Gastroesophageal sphincter (tissue), 4 donors: Measurements from ENCODE around the gene DMRT1. TPM values are rescaled to one million over a fixed set of nuclear protein-coding genes. Genes with fewer than 3 reads are reported as not detected.

ENCODE experiments used
- ATAC-seq: fragments of 150-250 bp; one replicate; pipeline ENCODE4 v1.9.1; 2016; ENCODE audit warnings: mild to moderate bottlenecking, moderate library complexity
- H3K27ac ChIP-seq, 4 donors: fragments of 200-600 bp; sonication (generic) in 3 of 4; 1 replicate in 3 of 4; 2 replicates in 1 of 4; pipeline ENCODE4 v1.5.1; 2016 to 2019
- H3K27me3 ChIP-seq: fragments of 200-600 bp; sonication (generic); one replicate; pipeline ENCODE4 v1.5.1; 2019
- H3K36me3 ChIP-seq, 2 donors: fragments of 200-600 bp; sonication (generic); one replicate each; pipeline ENCODE4 v1.5.1; 2019; ENCODE audit warnings: control low read depth in 1 of 2
- H3K4me1 ChIP-seq, 3 donors: fragments of 200-600 bp; sonication (generic); 1 replicate in 2 of 3; 2 replicates in 1 of 3; pipeline ENCODE4 v1.5.1; 2016 to 2019; ENCODE audit warnings: control low read depth in 2 of 3
- H3K4me3 ChIP-seq, 2 donors: fragments of 200-600 bp; sonication (generic); one replicate each; pipeline ENCODE4 v1.5.1; 2019; ENCODE audit warnings: mild to moderate bottlenecking in 1 of 2, moderate library complexity in 1 of 2
- H3K9me3 ChIP-seq, 3 donors: fragments of 200-600 bp; sonication (generic); one replicate each; pipeline ENCODE4 v1.5.1; 2017 to 2019; ENCODE audit warnings: control low read depth in 2 of 3
- EP300 ChIP-seq: sonication (generic); formaldehyde crosslinking; IDR thresholded peaks from one replicate; pipeline ENCODE4 v1.6.1; 2017; ENCODE audit warnings: antibody characterized with exemption, mild to moderate bottlenecking
- POLR2A ChIP-seq, 2 donors: fragments of 450-650 bp; IDR thresholded peaks; one replicate each; pipeline ENCODE4 v1.6.1; 2017; ENCODE audit warnings: antibody characterized with exemption in 2 of 2, mild to moderate bottlenecking in 2 of 2, moderate library complexity in 1 of 2
- POLR2AphosphoS5 ChIP-seq: sonication (generic); formaldehyde crosslinking; IDR thresholded peaks from one replicate; pipeline ENCODE4 v1.6.1; 2017; ENCODE audit warnings: antibody characterized with exemption
- WGBS, 2 donors: methylation state at CpG; one replicate each; pipeline ENCODE4 v1.1.5; 2018; ENCODE audit warnings: low coverage in 1 of 2; 5-methylcytosine and 5-hydroxymethylcytosine counted together
- total RNA-seq, 4 donors: library from RNA; depleted of rRNA; stranded (reverse); fragments of >200 nt; gene quantifications; one replicate each; pipeline ENCODE4 v1.1.0, GENCODE V29; 2016
- TF ChIP-seq, protein P1 (sequence below), 4 experiments: fragments of 200-600 bp in 2 of 4; fragments of 450-650 bp in 2 of 4; sonication (generic) in 1 of 4; IDR thresholded peaks; one replicate each; pipeline ENCODE4 v1.5.1; 2017 to 2019; ENCODE audit warnings: antibody characterized with exemption in 4 of 4, mild to moderate bottlenecking in 2 of 4, moderate library complexity in 2 of 4

DMRT1 gene
- total RNA-seq, 4 donors from 2014 or later = not detected

DNA sequence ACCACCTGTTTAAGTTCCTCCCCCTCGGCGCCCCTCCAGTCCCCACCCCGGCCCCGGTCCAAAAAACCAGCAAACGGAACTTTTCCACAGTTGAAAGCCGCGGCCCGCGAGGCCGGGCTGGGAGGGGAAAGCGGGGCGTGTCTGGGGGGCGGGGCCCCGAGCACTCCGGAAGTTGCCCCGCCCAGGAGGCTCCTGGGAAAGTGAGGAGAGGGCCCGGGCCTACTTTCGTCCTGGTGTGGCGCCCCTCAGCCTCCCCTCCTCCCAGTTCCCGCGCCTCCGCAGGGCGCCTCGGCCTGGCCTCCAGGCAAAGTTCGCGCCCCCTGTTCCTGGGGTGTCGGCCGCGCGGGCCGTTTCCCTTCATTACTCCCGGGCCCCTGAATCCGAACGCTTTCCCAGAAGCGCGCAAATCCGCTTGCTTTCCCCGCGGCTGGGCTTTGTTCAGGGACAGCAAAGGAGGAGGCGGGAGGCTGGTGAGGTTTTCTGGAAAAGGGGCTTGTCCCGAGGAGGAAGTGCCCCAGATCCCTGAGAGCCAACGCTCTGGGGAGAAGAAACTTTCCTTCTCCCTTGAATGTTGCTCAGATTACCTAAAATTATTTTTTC is 130.5 kb downstream of the DMRT1 start:
- no peak for TF ChIP-seq POLR2AphosphoS5
- no peak for TF ChIP-seq EP300
- TF ChIP-seq, protein P1, sequence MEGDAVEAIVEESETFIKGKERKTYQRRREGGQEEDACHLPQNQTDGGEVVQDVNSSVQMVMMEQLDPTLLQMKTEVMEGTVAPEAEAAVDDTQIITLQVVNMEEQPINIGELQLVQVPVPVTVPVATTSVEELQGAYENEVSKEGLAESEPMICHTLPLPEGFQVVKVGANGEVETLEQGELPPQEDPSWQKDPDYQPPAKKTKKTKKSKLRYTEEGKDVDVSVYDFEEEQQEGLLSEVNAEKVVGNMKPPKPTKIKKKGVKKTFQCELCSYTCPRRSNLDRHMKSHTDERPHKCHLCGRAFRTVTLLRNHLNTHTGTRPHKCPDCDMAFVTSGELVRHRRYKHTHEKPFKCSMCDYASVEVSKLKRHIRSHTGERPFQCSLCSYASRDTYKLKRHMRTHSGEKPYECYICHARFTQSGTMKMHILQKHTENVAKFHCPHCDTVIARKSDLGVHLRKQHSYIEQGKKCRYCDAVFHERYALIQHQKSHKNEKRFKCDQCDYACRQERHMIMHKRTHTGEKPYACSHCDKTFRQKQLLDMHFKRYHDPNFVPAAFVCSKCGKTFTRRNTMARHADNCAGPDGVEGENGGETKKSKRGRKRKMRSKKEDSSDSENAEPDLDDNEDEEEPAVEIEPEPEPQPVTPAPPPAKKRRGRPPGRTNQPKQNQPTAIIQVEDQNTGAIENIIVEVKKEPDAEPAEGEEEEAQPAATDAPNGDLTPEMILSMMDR (IDR thresholded peaks at IDR 0.05) = no peak
- no peak for TF ChIP-seq POLR2A (IDR thresholded peaks at IDR 0.05)
- H3K27me3 ChIP-seq = peaks cover 100% of the 10 kb centered on the region
- H3K9me3 ChIP-seq = no peaks in the 10 kb centered on the region
- H3K4me1 ChIP-seq = peaks cover 0 to 61% (median 36%) of the 10 kb centered on the region in 3 donors
- H3K36me3 ChIP-seq = no peaks in the 10 kb centered on the region
- 7 to 10% methylated on average over 3 to 6 of the region's 42 CpGs for WGBS, 2 donors
- ATAC-seq = peak; percentile 8
- H3K4me3 ChIP-seq = peak overlapping the region in 1 of 2 donors; percentile 50
- no peak overlapping the region for H3K27ac ChIP-seq

DNA sequence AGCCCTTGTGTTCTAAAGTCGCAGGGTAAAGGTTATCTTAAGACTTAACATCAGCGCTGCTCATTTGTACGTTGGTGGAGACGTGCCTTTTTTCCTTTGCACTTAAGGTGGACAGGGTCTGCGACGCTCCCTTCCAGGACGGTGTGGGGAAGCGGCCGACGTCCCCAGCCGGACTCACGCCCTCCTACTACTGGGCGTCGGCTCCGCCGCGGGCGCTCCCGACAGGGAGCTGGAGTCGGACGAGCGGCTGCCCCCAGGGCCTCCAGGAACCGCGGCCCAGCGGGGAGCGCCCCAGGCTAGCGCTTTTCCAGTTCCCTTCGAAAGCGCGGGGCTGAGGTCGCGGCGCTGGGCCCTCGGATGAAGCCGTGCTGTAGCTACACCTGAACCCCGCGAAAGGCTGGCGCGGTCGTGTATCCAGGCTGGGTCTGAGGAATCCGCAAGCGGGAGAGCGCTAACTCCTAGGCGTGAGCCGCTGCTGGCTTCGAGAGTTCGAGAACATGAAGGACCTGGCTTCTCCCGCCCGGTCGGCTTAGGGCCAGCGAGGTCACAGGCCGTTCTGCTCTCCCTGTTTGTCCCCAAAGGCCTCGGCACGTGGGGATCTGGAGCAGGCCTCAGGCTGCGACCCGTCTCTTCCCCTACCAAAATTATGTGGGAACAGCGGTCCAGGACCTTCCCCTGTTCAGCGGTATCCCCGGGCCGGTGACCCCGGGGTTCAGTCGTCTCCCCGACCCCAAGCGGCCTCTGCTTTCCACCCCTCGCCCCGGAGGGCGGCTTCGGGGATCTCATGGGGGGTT is 131.2 kb downstream of the DMRT1 start:
- Histone ChIP-seq H3K36me3 (no peaks in the 10 kb centered on the region), H3K4me1 (peaks cover 0 to 65% (median 36%) of the 10 kb centered on the region in 3 donors), H3K4me3 (peak overlapping the region in 1 of 2 donors; percentile 50), H3K27me3 (peaks cover 100% of the 10 kb centered on the region), H3K27ac (no peak overlapping the region), H3K9me3 (no peaks in the 10 kb centered on the region)
- no peak for TF ChIP-seq EP300
- TF ChIP-seq POLR2AphosphoS5 = no peak
- TF ChIP-seq POLR2A (IDR thresholded peaks at IDR 0.05) = no peak
- TF ChIP-seq, protein P1 (IDR thresholded peaks at IDR 0.05) = no peak
- 4 to 11% methylated on average over 3 to 9 of the region's 68 CpGs for WGBS, 2 donors
- peak; percentile 8 for ATAC-seq

DNA sequence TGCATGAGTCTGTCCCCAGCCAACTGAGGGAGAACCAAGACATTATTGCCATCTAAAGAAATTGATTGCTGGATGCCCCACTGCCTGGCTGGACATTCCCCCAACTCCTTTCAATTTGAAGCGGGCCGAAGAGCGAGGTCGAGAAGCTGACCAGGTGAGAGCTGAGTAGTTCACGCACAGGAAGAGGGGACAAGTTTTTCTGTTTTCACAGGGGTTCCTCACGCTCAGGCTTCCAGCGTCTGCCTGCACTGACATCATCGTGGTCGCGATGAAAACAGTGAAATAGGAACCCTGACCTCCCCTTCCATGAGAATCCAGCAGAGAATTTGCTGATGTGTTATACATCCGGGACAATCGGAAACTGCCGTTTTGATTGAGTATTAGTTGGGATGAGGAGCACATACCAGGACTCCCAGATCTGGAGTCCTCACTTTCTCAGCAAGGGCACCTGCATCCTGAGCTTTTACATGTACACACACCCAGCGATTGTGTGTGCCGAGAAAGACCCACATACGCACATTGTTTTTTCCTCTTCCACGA is 131.9 kb downstream of the DMRT1 start:
- TF ChIP-seq POLR2A (IDR thresholded peaks at IDR 0.05) = no peak
- TF ChIP-seq, protein P1 (IDR thresholded peaks at IDR 0.05) = no peak
- no peak for TF ChIP-seq EP300
- TF ChIP-seq POLR2AphosphoS5 = no peak
- no peaks in the 10 kb centered on the region for H3K36me3 ChIP-seq
- H3K4me1 ChIP-seq = peaks cover 0 to 65% (median 36%) of the 10 kb centered on the region in 3 donors
- no peak overlapping the region for H3K4me3 ChIP-seq
- no peak overlapping the region for H3K27ac ChIP-seq
- no peaks in the 10 kb centered on the region for H3K9me3 ChIP-seq
- peaks cover 100% of the 10 kb centered on the region for H3K27me3 ChIP-seq
- WGBS, 2 donors = 21 to 34% methylated on average over 10 to 12 of the region's 17 CpGs
- no peak for ATAC-seq

DNA sequence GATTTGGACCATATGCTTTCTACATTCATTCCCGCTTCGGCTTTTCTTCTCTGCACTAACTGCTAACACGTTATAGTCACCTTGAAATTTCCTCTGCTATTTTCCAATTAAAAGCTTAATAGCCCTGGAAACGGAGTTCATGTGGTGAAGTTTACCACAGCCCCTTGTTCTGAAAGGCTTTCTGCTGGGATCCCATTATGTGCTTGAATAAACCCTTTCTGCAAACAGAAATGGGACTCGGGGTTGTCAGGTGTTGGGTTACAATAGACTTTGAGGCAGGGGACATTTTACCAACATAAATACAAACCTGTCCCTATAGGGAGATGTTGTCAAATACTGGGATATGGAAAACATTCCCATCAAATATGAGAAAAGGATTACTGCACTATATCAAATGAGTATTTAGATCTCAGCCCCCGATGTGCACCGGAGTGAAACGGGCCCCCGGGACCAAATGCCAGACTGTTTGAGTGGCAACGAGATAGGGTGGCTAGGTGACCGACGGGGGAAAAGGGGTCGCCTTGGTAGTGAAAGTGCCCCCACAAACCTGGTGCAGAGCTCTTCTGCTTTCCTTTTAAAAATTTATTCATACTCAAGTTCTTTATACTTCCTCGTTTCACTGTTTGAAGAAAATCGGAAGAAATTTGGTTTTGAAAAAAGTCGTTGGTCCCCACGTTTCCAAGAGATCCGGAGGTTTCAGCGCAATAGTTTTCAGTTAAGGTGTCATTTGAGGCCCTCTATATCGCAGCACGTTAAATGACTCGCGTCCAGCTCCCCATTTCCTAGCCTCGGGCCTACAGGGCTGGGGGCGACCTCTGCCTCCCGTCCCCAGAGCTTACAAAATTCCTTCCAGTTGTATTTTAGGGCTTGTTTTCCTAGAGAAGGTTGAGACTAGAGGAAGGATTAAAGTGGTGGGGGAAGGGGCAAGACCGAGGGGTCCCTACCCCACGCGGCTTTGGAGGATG is 132.8 kb downstream of the DMRT1 start:
- Histone ChIP-seq H3K36me3 (no peaks in the 10 kb centered on the region), H3K9me3 (no peaks in the 10 kb centered on the region), H3K4me3 (no peak overlapping the region), H3K27ac (no peak overlapping the region), H3K4me1 (peaks cover 0 to 62% (median 36%) of the 10 kb centered on the region in 3 donors), H3K27me3 (peaks cover 100% of the 10 kb centered on the region)
- 4 to 12% methylated on average over 26 to 27 of the region's 29 CpGs for WGBS, 2 donors
- ATAC-seq = no peak
- TF ChIP-seq POLR2A (IDR thresholded peaks at IDR 0.05) = no peak
